ENCODE data around the gene PAQR9.

GRCh38 chr3:142935963-142936362 lies 27.5 kb downstream of the PAQR9 start:
- TF ChIP-seq, protein P1, sequence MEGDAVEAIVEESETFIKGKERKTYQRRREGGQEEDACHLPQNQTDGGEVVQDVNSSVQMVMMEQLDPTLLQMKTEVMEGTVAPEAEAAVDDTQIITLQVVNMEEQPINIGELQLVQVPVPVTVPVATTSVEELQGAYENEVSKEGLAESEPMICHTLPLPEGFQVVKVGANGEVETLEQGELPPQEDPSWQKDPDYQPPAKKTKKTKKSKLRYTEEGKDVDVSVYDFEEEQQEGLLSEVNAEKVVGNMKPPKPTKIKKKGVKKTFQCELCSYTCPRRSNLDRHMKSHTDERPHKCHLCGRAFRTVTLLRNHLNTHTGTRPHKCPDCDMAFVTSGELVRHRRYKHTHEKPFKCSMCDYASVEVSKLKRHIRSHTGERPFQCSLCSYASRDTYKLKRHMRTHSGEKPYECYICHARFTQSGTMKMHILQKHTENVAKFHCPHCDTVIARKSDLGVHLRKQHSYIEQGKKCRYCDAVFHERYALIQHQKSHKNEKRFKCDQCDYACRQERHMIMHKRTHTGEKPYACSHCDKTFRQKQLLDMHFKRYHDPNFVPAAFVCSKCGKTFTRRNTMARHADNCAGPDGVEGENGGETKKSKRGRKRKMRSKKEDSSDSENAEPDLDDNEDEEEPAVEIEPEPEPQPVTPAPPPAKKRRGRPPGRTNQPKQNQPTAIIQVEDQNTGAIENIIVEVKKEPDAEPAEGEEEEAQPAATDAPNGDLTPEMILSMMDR (IDR thresholded peaks at IDR 0.05) = no peak
- TF ChIP-seq POLR2A (IDR thresholded peaks at IDR 0.05) = peak; percentile 49
